NCI-H1417 treated with DMSO at 0.1 percent for 48 hours (cell line): Measurements from ENCODE around the gene PCSK2.
A peak's percentile ranks its signal among the peaks of the same experiment; 100 is the strongest.

ENCODE experiments used
- DNase-seq: peaks from one replicate; lab custom pipeline; 2025; lab: John Stamatoyannopoulos, UW

Gene PCSK2

GRCh38 chr20:17446171-17446570 is 219.3 kb downstream of the PCSK2 start:
- DNase-seq = no peak

- DNase-seq = no peak
Measured at GRCh38 chr20:17448071-17448470, 221.2 kb downstream of the PCSK2 start.

- DNase-seq = no peak
Measured at GRCh38 chr20:17449031-17449430, 222.2 kb downstream of the PCSK2 start.

GRCh38 chr20:17452441-17452840 is 225.6 kb downstream of the PCSK2 start:
- no peak for DNase-seq

- no peak for DNase-seq
Measured at GRCh38 chr20:17453592-17453991, 226.8 kb downstream of the PCSK2 start.

- no peak for DNase-seq
Measured at GRCh38 chr20:17456279-17456678, 229.4 kb downstream of the PCSK2 start.

- DNase-seq = no peak
Measured at GRCh38 chr20:17457079-17457478, 230.2 kb downstream of the PCSK2 start.

- no peak for DNase-seq
Measured at GRCh38 chr20:17457588-17458190, 230.8 kb downstream of the PCSK2 start.

- no peak for DNase-seq
Measured at GRCh38 chr20:17460119-17460518, 233.3 kb downstream of the PCSK2 start.

GRCh38 chr20:17461941-17462340 is 235.1 kb downstream of the PCSK2 start:
- no peak for DNase-seq

GRCh38 chr20:17463711-17464110 is 236.9 kb downstream of the PCSK2 start:
- no peak for DNase-seq

- DNase-seq = no peak
Measured at GRCh38 chr20:17465236-17465635, 238.4 kb downstream of the PCSK2 start.

- no peak for DNase-seq
Measured at GRCh38 chr20:17466641-17467040, 239.8 kb downstream of the PCSK2 start.

GRCh38 chr20:17467120-17467655 is 240.3 kb downstream of the PCSK2 start:
- DNase-seq = no peak

- DNase-seq = no peak
Measured at GRCh38 chr20:17468073-17468840, 241.4 kb downstream of the PCSK2 start.

- DNase-seq = no peak
Measured at GRCh38 chr20:17469246-17470030, 242.6 kb downstream of the PCSK2 start.

GRCh38 chr20:17470521-17470920 is 243.7 kb downstream of the PCSK2 start:
- DNase-seq = no peak

GRCh38 chr20:17470973-17471372 is 244.1 kb downstream of the PCSK2 start:
- DNase-seq = no peak

- DNase-seq = peak; percentile 53
Measured at GRCh38 chr20:17471606-17472187, 244.9 kb downstream of the PCSK2 start.

GRCh38 chr20:17473659-17474058 is 246.8 kb downstream of the PCSK2 start:
- DNase-seq = no peak

GRCh38 chr20:17479063-17479657 is 252.3 kb downstream of the PCSK2 start:
- DNase-seq = no peak

- DNase-seq = no peak
Measured at GRCh38 chr20:17480696-17481095, 253.9 kb downstream of the PCSK2 start.
